ENCODE results near the gene SCN5A. TPM values are rescaled to one million over a fixed set of nuclear protein-coding genes. Genes with fewer than 3 reads are reported as not detected.
A peak's percentile ranks its signal among the peaks of the same experiment; 100 is the strongest.

The SCN5A gene
- total RNA-seq, 1 donor, result not detected

- peak; percentile 79 for DNase-seq (ENCODE audit: insufficient read length, low spot score, missing footprints)
- Histone ChIP-seq H3K27me3 (ENCODE audit: insufficient read depth, low read length) (peaks cover 58% of the 10 kb centered on the region), H3K4me1 (ENCODE audit: insufficient read depth, low read length) (no peaks in the 10 kb centered on the region), H3K9me3 (ENCODE audit: low read depth, low read length) (no peaks in the 10 kb centered on the region), H3K4me2 (ENCODE audit: insufficient read depth, low read length) (no peak overlapping the region), H2AFZ (ENCODE audit: low read length) (no peak overlapping the region), H3K4me3 (ENCODE audit: insufficient read depth, low read length) (no peak overlapping the region), H3K27ac (ENCODE audit: low read depth, low read length) (no peak overlapping the region), H3K79me2 (ENCODE audit: insufficient read depth, low read length) (no peaks in the 10 kb centered on the region), H4K20me1 (ENCODE audit: insufficient read depth, low read length) (no peaks in the 10 kb centered on the region), H3K36me3 (ENCODE audit: insufficient read depth, low read length) (no peaks in the 10 kb centered on the region)
- no peak for TF ChIP-seq CTCF (IDR thresholded peaks at IDR 0.05; ENCODE audit: extremely low read depth, low read depth, low read length)
Measured at GRCh38 chr3:38648024-38648658, 1.3 kb downstream of the SCN5A start.

- no peak overlapping the region for H3K4me3 ChIP-seq (ENCODE audit: insufficient read depth, low read length)
- peak; percentile 66 for DNase-seq (ENCODE audit: insufficient read length, low spot score, missing footprints)
- no peaks in the 10 kb centered on the region for H4K20me1 ChIP-seq (ENCODE audit: insufficient read depth, low read length)
- no peaks in the 10 kb centered on the region for H3K9me3 ChIP-seq (ENCODE audit: low read depth, low read length)
- no peak overlapping the region for H3K4me2 ChIP-seq (ENCODE audit: insufficient read depth, low read length)
- no peaks in the 10 kb centered on the region for H3K4me1 ChIP-seq (ENCODE audit: insufficient read depth, low read length)
- H3K79me2 ChIP-seq (ENCODE audit: insufficient read depth, low read length), result no peaks in the 10 kb centered on the region
- H3K27me3 ChIP-seq (ENCODE audit: insufficient read depth, low read length), result peaks cover 62% of the 10 kb centered on the region
- no peak overlapping the region for H2AFZ ChIP-seq (ENCODE audit: low read length)
- H3K27ac ChIP-seq (ENCODE audit: low read depth, low read length), result no peak overlapping the region
- no peaks in the 10 kb centered on the region for H3K36me3 ChIP-seq (ENCODE audit: insufficient read depth, low read length)
- TF ChIP-seq CTCF (IDR thresholded peaks at IDR 0.05; ENCODE audit: extremely low read depth, low read depth, low read length), result no peak
Measured at GRCh38 chr3:38647217-38647970, 2.1 kb downstream of the SCN5A start.

GRCh38 chr3:38646630-38647029 lies 2.9 kb downstream of the SCN5A start:
- Histone ChIP-seq H4K20me1 (ENCODE audit: insufficient read depth, low read length) (no peaks in the 10 kb centered on the region), H3K27ac (ENCODE audit: low read depth, low read length) (no peak overlapping the region), H3K36me3 (ENCODE audit: insufficient read depth, low read length) (no peaks in the 10 kb centered on the region), H3K79me2 (ENCODE audit: insufficient read depth, low read length) (no peaks in the 10 kb centered on the region), H3K27me3 (ENCODE audit: insufficient read depth, low read length) (peaks cover 69% of the 10 kb centered on the region), H3K4me3 (ENCODE audit: insufficient read depth, low read length) (no peak overlapping the region), H3K4me2 (ENCODE audit: insufficient read depth, low read length) (no peak overlapping the region), H2AFZ (ENCODE audit: low read length) (no peak overlapping the region), H3K4me1 (ENCODE audit: insufficient read depth, low read length) (no peaks in the 10 kb centered on the region), H3K9me3 (ENCODE audit: low read depth, low read length) (no peaks in the 10 kb centered on the region)
- DNase-seq (ENCODE audit: insufficient read length, low spot score, missing footprints), result peak; percentile 77
- TF ChIP-seq CTCF (IDR thresholded peaks at IDR 0.05; ENCODE audit: extremely low read depth, low read depth, low read length), result peak; percentile 40

GRCh38 chr3:38646062-38646461 lies 3.4 kb downstream of the SCN5A start:
- H3K4me1 ChIP-seq (ENCODE audit: insufficient read depth, low read length), result no peaks in the 10 kb centered on the region
- no peak overlapping the region for H3K4me2 ChIP-seq (ENCODE audit: insufficient read depth, low read length)
- H3K27ac ChIP-seq (ENCODE audit: low read depth, low read length), result no peak overlapping the region
- no peaks in the 10 kb centered on the region for H4K20me1 ChIP-seq (ENCODE audit: insufficient read depth, low read length)
- no peaks in the 10 kb centered on the region for H3K36me3 ChIP-seq (ENCODE audit: insufficient read depth, low read length)
- H3K27me3 ChIP-seq (ENCODE audit: insufficient read depth, low read length), result peaks cover 70% of the 10 kb centered on the region
- H2AFZ ChIP-seq (ENCODE audit: low read length), result no peak overlapping the region
- no peak for TF ChIP-seq CTCF (IDR thresholded peaks at IDR 0.05; ENCODE audit: extremely low read depth, low read depth, low read length)
- no peaks in the 10 kb centered on the region for H3K79me2 ChIP-seq (ENCODE audit: insufficient read depth, low read length)
- peak; percentile 44 for DNase-seq (ENCODE audit: insufficient read length, low spot score, missing footprints)
- H3K4me3 ChIP-seq (ENCODE audit: insufficient read depth, low read length), result no peak overlapping the region
- H3K9me3 ChIP-seq (ENCODE audit: low read depth, low read length), result no peaks in the 10 kb centered on the region

All from osteoblast (primary cell).